Activated CD8-positive, alpha-beta memory T cell treated with anti-CD3 and anti-CD28 coated beads for 24 hours (primary cell): Measurements from ENCODE around the gene PFKL.
A peak's percentile ranks its signal among the peaks of the same experiment; 100 is the strongest.
"Not testable (repeated sequence)": the region's sequence is repeated elsewhere in the genome, so short reads cannot be mapped to it uniquely, and the experiment has no call there.

Source experiments
- DNase-seq: peaks from one replicate; pipeline ENCODE4 v3.0.0-alpha.2; 2020

PFKL gene

GRCh38 chr21:44295163-44295573, 4.7 kb upstream of the PFKL start:
- no peak for DNase-seq

DNA sequence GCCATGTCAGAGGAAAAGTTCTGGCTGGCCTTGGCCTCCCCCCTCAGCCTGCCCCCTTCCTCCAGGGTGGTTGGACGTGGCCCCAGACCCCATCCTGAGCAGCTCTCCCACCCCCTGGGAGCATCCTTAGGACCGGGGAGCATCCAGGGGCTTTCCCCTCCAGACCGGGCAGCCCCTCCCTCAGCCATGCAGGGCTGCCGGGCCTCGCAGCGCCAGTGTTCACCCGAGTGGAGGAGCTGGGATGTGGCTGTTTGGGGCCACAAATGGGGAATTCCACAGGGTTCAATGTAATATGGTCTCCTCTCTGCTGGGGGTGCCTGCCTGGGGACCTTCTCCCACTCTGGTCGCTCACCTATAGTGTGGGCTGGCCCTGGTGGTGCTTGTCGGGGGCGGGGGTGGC, 4.2 kb upstream of the PFKL start:
- DNase-seq = no peak

DNA sequence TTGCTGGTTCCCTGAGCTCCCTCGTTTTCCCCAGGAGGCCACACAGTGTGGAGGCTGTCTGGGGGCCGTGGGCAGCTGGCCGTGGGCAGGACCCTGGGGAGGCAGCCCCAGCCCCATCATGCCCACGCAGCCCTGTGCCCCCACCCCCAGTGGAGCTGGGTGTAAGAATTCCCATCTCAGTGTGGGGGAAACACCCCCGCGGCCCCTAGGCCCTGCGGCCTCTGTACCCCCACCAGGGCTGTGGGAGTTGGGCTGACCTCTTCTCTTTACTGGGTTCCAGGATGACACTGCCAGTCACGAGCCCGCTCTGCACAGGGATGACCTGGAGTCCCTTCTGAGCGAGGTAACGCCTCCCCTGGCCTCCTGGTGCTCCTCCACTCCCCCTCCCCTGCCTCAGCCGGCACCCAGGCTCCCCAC, 3.7 kb upstream of the PFKL start:
- no peak for DNase-seq

- DNase-seq = no peak
Observed at GRCh38 chr21:44296916-44297315, 2.9 kb upstream of the PFKL start.

GRCh38 chr21:44297525-44298290, 2.1 kb upstream of the PFKL start:
- peak; percentile 87 for DNase-seq

GRCh38 chr21:44298301-44298700, 1.6 kb upstream of the PFKL start:
- no peak for DNase-seq

DNA sequence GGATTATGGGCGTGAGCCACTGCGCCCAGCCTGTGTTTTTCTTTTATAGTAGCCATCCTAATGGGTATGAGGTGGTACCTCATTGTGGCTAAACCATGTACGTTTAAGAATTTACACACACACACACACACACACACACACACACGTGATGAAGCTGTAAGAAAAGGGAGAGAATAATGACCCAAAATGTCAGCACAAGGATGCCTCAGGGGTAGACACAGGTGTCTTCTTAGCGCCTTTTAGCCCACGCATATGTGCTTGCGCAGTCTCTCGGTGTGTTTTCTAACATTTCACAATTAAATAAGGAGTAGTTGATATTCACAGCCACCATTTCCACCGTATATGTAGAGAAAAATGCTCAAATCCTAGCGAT, 782 bp upstream of the PFKL start:
- DNase-seq = no peak

GRCh38 chr21:44300262-44300959, 558 bp downstream of the PFKL start:
- peak; percentile 86 for DNase-seq

- no peak for DNase-seq
Observed at GRCh38 chr21:44301141-44301540, 1.3 kb downstream of the PFKL start.

- no peak for DNase-seq
Observed at GRCh38 chr21:44301961-44302406, 2.1 kb downstream of the PFKL start.

DNA sequence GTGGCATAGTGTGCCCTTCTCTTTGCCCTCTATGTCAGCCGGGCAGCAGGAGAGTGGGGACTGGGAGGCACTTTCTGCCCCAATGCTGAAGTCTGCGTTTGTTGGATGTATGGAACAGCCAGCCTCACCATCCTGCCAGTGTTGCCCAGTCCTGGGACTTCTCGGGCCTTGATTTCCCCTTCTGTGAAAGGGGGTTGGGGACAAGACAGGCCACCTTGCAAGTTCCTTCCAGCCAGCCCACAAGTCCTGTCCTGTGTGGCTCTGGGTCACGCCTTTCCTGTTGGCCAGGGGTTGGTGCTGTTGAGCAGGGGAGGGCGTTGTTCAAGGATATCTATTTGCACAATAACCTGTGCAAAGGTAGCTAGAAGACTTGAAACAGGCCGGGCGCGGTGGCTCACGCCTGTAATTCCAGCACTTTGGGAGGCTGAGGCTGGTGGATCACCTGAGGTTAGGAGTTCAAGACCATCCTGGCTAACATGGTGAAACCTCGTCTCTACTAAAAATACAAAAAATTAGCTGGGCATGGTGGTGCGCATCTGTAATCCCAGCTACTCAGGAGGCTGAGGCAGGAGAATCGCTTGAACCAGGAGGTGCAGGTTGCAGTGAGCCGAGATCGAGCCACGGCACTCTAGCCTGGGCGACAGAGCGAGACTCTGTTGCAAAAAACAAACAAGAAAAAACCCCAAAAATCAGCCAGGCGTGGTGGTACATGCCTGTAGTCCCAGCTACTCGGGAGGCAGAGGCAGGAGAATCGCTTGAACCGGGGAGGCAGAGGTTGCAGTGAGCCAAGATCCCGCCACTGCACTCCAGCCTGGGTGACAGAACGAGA, 2.9 kb downstream of the PFKL start:
- not testable (repeated sequence) for DNase-seq

- DNase-seq = no peak
Observed at GRCh38 chr21:44303490-44303981, 3.7 kb downstream of the PFKL start.

DNA sequence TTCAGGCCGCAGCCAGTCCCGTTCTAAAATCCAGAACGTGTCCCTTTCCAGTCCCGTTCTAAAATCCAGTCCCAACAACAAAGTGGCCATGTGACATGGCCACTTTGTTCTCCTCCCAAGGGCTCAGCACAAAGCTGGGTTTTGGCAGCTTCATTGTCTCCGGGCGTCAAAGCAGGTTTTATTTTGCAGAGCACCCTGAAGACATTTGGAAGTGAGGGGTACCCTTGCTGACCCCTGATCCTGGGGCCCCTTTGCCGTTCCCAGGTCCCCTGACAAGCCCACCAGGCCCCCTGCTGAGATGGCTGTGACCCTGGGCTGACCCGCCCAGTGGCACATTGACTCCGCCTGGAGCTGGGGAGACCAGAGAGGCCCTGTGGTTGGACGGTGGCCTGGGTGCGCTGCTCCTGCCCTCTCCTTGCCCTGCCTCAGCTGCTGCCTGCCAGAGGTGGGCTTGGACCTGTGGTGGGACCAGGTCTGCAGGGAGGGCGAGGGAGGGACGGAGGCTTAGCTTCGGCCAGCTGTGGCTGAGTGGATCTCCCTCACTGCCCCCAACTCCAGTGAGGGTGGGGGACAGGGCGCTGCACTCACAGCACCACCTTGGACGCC, 4.3 kb downstream of the PFKL start:
- DNase-seq = no peak

GRCh38 chr21:44304877-44305293, 5.0 kb downstream of the PFKL start:
- DNase-seq = no peak

- no peak for DNase-seq
Observed at GRCh38 chr21:44305691-44306090, 5.8 kb downstream of the PFKL start.

- no peak for DNase-seq
Observed at GRCh38 chr21:44306936-44307704, 7.3 kb downstream of the PFKL start.

DNA sequence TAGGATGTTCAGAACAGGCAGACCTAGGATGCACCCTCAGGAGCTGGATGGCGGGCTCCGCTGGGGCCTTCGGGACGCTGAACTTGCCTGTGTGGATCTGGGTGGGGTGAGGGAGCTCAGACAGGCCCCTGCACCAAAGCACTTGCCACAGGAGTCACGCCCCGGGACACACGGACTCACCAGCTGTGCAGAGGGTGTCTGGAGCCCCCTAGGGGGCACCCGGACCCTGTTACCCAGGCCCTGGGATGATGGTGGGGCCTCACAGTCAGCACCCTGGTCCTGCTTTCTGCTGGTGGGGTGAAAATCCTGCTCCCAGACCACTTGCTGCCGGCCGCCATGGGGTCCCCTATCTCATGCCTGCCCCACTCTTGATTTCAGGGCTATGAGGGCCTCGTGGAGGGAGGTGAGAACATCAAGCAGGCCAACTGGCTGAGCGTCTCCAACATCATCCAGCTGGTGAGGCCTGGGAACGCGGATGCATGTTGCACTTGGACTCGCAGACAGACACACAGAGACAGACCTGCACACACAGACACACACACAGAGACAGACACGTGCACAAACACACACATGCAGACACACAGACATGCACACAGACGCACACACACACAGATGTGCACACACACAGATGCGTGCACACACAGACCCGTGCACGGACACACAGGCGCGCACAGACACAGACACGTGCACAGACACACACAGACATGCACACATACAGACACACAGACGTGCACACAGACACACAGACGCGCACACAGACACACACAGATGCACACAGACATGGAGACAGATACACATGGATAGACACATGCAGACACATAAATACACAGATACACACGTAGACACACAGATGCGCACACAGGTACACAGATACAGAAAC, 11.0 kb downstream of the PFKL start:
- DNase-seq = no peak

DNA sequence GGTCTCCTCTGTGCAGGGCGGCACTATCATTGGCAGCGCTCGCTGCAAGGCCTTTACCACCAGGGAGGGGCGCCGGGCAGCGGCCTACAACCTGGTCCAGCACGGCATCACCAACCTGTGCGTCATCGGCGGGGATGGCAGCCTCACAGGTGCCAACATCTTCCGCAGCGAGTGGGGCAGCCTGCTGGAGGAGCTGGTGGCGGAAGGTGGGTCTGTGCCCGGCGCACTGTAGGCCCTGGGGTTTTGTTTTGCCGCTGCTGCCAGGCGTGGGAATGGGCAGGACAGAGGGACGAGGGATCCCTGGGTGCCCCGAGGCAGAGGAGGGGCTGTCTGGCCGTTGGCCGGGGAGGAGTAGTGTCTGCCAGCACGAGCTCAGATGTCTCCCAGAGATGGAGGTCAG, 12.2 kb downstream of the PFKL start:
- DNase-seq = no peak

DNA sequence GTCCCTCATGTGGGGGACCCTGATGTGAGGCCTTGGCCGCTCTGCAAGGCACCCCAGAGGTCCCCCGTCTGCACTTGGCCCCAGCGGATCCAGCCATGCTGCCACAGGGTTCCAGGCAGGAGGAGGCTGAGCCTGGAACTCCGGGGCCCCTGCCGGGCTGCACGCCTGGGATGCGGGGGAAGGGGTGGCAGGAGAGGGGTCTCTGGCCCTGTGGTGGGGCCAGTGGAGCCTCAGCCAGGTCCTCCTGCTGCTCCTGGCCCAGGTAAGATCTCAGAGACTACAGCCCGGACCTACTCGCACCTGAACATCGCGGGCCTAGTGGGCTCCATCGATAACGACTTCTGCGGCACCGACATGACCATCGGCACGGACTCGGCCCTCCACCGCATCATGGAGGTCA, 12.9 kb downstream of the PFKL start:
- no peak for DNase-seq

GRCh38 chr21:44313451-44313850, 13.6 kb downstream of the PFKL start:
- DNase-seq = no peak

- DNase-seq = no peak
Observed at GRCh38 chr21:44314128-44314527, 14.3 kb downstream of the PFKL start.
